Skeletal muscle tissue (tissue), 4 donors: ENCODE results near the gene AREG. TPM values are rescaled to one million over a fixed set of nuclear protein-coding genes. Genes with fewer than 3 reads are reported as not detected.

Experiments
- H3K27ac ChIP-seq: one replicate; pipeline ENCODE4 v1.7.0; 2013; ENCODE audit warnings: mild to moderate bottlenecking, low read depth, low read length, inconsistent platforms
- H3K27me3 ChIP-seq, 3 donors: one replicate each; pipeline ENCODE4 v1.7.0; 2013; ENCODE audit warnings: low read length in 3 of 3; ENCODE audit not compliant: control insufficient read depth in 3 of 3, insufficient read depth in 3 of 3
- H3K36me3 ChIP-seq, 3 donors: one replicate each; pipeline ENCODE4 v1.7.0; 2013; ENCODE audit warnings: low read length in 3 of 3; ENCODE audit not compliant: control insufficient read depth in 3 of 3, insufficient read depth in 3 of 3
- H3K4me1 ChIP-seq, 3 donors: one replicate each; pipeline ENCODE4 v1.7.0; 2013; ENCODE audit warnings: low read length in 3 of 3, mild to moderate bottlenecking in 3 of 3; ENCODE audit not compliant: control insufficient read depth in 3 of 3, insufficient read depth in 3 of 3
- H3K4me3 ChIP-seq, 3 donors: one replicate each; pipeline ENCODE4 v1.7.0; 2013; ENCODE audit warnings: low read length in 3 of 3
- H3K9ac ChIP-seq, 3 donors: one replicate each; pipeline ENCODE4 v1.7.0; 2013; ENCODE audit warnings: low read length in 3 of 3, mild to moderate bottlenecking in 3 of 3, moderate library complexity in 2 of 3, low read depth in 1 of 3
- H3K9me3 ChIP-seq, 3 donors: one replicate each; pipeline ENCODE4 v1.7.0; 2013; ENCODE audit warnings: low read length in 3 of 3; ENCODE audit not compliant: control insufficient read depth in 3 of 3
- total RNA-seq: library from RNA; depleted of rRNA; stranded (reverse); fragments of >200 nt; gene quantifications from one replicate; pipeline ENCODE4 v1.2.3, GENCODE V29; 2014
- donor health status: Osteomylitis.

The AREG gene
- total RNA-seq, 1 donor from 2014 or later = not detected

GRCh38 chr4:74504212-74504611, 59.3 kb downstream of the AREG start:
- Histone ChIP-seq H3K9me3 (peaks cover 2 to 4% (median 2%) of the 10 kb centered on the region in 3 donors), H3K27me3 (no peaks in the 10 kb centered on the region), H3K9ac (no peak overlapping the region), H3K27ac (no peak overlapping the region), H3K36me3 (no peaks in the 10 kb centered on the region), H3K4me3 (no peak overlapping the region), H3K4me1 (no peaks in the 10 kb centered on the region)

Other genes starting within 250 kb of the AREG start
- gene EPGN, start 136.7 kb upstream of the AREG start, total RNA-seq = 0.52 TPM
- gene EREG, start 80.0 kb upstream of the AREG start, total RNA-seq = not detected